HL-60 (cell line): ENCODE measurements around the gene ZMYND8.

Experiments
- GABPA ChIP-seq: IDR thresholded peaks from 2 replicates; pipeline ENCODE4 v1.6.1; 2012; ENCODE audit warnings: low read depth
- POLR2AphosphoS5 ChIP-seq: IDR thresholded peaks from 2 replicates; pipeline ENCODE4 v1.6.1; 2012; ENCODE audit warnings: low read depth
- TF ChIP-seq, protein P1 (sequence below): IDR thresholded peaks from one replicate; pipeline ENCODE4 v1.5.1; 2011; ENCODE audit warnings: low read length, control low read depth, inconsistent platforms; ENCODE audit not compliant: insufficient read depth

- TF ChIP-seq, protein P1, sequence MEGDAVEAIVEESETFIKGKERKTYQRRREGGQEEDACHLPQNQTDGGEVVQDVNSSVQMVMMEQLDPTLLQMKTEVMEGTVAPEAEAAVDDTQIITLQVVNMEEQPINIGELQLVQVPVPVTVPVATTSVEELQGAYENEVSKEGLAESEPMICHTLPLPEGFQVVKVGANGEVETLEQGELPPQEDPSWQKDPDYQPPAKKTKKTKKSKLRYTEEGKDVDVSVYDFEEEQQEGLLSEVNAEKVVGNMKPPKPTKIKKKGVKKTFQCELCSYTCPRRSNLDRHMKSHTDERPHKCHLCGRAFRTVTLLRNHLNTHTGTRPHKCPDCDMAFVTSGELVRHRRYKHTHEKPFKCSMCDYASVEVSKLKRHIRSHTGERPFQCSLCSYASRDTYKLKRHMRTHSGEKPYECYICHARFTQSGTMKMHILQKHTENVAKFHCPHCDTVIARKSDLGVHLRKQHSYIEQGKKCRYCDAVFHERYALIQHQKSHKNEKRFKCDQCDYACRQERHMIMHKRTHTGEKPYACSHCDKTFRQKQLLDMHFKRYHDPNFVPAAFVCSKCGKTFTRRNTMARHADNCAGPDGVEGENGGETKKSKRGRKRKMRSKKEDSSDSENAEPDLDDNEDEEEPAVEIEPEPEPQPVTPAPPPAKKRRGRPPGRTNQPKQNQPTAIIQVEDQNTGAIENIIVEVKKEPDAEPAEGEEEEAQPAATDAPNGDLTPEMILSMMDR = no peak
- TF ChIP-seq GABPA = no peak
- no peak for TF ChIP-seq POLR2AphosphoS5
These were observed 81.9 kb downstream of the ZMYND8 start for GRCh38 chr20:47274401-47275108.
